ENCODE results near the gene VIT.

DNA sequence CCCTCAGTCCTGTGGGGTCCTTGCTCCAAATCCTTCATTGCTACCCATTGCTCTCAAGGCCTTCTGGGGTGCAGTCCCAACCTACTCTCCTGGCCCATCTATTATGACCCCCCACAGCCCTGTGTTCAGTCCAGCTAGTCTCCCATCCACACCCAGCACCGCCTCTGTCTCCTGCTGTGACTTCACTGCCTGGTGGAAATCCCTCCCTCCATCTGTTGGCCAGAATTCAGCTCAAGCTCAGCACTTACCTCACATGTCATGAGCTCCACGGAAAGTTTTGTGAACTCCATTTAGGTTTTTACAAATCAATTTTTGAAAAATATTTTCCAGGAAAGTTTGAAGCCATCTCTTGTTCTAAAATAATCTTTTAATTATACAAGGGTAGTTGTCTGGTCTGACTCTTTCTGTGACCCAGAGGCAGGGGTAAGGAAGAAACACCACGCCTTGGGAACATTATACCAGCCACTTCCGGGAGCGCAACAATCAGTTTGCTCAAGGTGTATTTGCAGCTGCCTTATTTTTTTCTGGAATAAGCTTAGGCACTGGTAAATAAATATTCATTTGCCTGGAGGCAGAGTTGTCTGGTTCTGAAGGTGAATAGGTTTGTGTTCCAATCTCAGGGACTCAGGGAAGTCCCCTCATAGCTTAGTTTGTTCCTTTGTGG, 110.8 kb downstream of the VIT start:
- TF ChIP-seq EZH2 (IDR thresholded peaks at IDR 0.05; ENCODE audit: insufficient read depth, poor library complexity, severe bottlenecking) (no peak), EZH2phosphoT487 (IDR thresholded peaks at IDR 0.05; ENCODE audit: insufficient read depth, low read depth) (no peak)

Data from GM23248 (cell line).